Measurements from ENCODE around the gene CASP12. TPM values are rescaled to one million over a fixed set of nuclear protein-coding genes. Genes with fewer than 3 reads are reported as not detected.

CASP12 gene
- total and polyA plus RNA-seq, 9 of the 15 experiments (the other 6 are each of a cell fraction or from before 2014, with no cell fraction given): not detected

- FAIRE-seq (no peak), ATAC-seq (no peak), DNase-seq (ENCODE audit: extremely low read depth in 1 of 4, low spot score in 3 of 4) (no peak)
- TF ChIP-seq ZNF551 (CRISPR knock-in tag; IDR thresholded peaks at IDR 0.05) (no peak), ZNF707 (CRISPR knock-in tag; conservative IDR thresholded peaks at IDR 0.05) (no peak), KDM4B (IDR thresholded peaks at IDR 0.05; ENCODE audit: borderline replicate concordance in 2 of 2, low read depth in 1 of 2) (no peak)
- intact Hi-C loops (cut with micrococcal nuclease): no loop called here
- H4K20me1 ChIP-seq (replicated peaks; ENCODE audit: control insufficient read depth, insufficient read depth, low read length): no peaks in the 10 kb centered on the region
- in situ Hi-C loops (cut with MboI): no loop called here
- ChIA-PET POLR2A (no interaction called here), CTCF (ENCODE audit: low intra/inter-chr PET ratio) (no interaction called here)
- H3K79me2 ChIP-seq (ENCODE audit: control insufficient read depth, insufficient read depth, low read length): no peaks in the 10 kb centered on the region
- H3K4me3 ChIP-seq: no peak overlapping the region
- no peaks in the 10 kb centered on the region; the same call in 1 of the 2 replicates for H3K9me3 ChIP-seq (replicated peaks; ENCODE audit: control insufficient read depth, insufficient read depth, low read depth, low read length)
- no peaks in the 10 kb centered on the region for H3K9me1 ChIP-seq (ENCODE audit: control insufficient read depth, insufficient read depth, low read length)
- H2AFZ ChIP-seq (ENCODE audit: low read depth, low read length): no peak overlapping the region
- no peak overlapping the region for H3K27ac ChIP-seq (ENCODE audit: extremely low read depth, low read depth, low read length)
- WGBS (ENCODE audit: insufficient coverage, low coverage, missing lambda C conversion rate): 0% methylated on average over 3 of the region's 3 CpGs
- no peaks in the 10 kb centered on the region for H3K36me3 ChIP-seq (ENCODE audit: control insufficient read depth, insufficient read depth, low read length)
- no peaks in the 10 kb centered on the region for H3K27me3 ChIP-seq (ENCODE audit: control insufficient read depth in 2 of 2, insufficient read depth in 2 of 2, low read length in 2 of 2)
- no peak overlapping the region for H3K4me2 ChIP-seq (ENCODE audit: insufficient read depth, low read length)
- no peak overlapping the region for H3K9ac ChIP-seq (ENCODE audit: insufficient read depth in 1 of 2, low read depth in 2 of 2, low read length in 2 of 2)
- BruUV-seq (replicated peaks): no TSS peak
- H3K4me1 ChIP-seq (replicated peaks in 1 of 2; ENCODE audit: control insufficient read depth in 2 of 2, insufficient read depth in 2 of 2, low read length in 2 of 2): no peaks in the 10 kb centered on the region
Measured at GRCh38 chr11:104846216-104846615, 52.0 kb downstream of the CASP12 start.

GRCh38 chr11:104844451-104844850 is 53.8 kb downstream of the CASP12 start:
- Histone ChIP-seq H3K79me2 (ENCODE audit: control insufficient read depth, insufficient read depth, low read length) (no peaks in the 10 kb centered on the region), H2AFZ (ENCODE audit: low read depth, low read length) (no peak overlapping the region), H3K4me3 (no peak overlapping the region), H3K27me3 (ENCODE audit: control insufficient read depth in 2 of 2, insufficient read depth in 2 of 2, low read length in 2 of 2) (no peaks in the 10 kb centered on the region), H3K36me3 (ENCODE audit: control insufficient read depth, insufficient read depth, low read length) (no peaks in the 10 kb centered on the region), H3K4me1 (replicated peaks in 1 of 2; ENCODE audit: control insufficient read depth in 2 of 2, insufficient read depth in 2 of 2, low read length in 2 of 2) (no peaks in the 10 kb centered on the region), H3K27ac (ENCODE audit: extremely low read depth, low read depth, low read length) (no peak overlapping the region), H3K9me3 (replicated peaks; ENCODE audit: control insufficient read depth, insufficient read depth, low read depth, low read length) (no peaks in the 10 kb centered on the region; the same call in 1 of the 2 replicates), H3K9me1 (ENCODE audit: control insufficient read depth, insufficient read depth, low read length) (no peaks in the 10 kb centered on the region), H3K9ac (ENCODE audit: insufficient read depth in 1 of 2, low read depth in 2 of 2, low read length in 2 of 2) (no peak overlapping the region), H3K4me2 (ENCODE audit: insufficient read depth, low read length) (no peak overlapping the region), H4K20me1 (replicated peaks; ENCODE audit: control insufficient read depth, insufficient read depth, low read length) (no peaks in the 10 kb centered on the region)
- POLR2A ChIA-PET: no interaction called here
- DNase-seq (ENCODE audit: extremely low read depth in 1 of 4, low spot score in 3 of 4) (no peak), FAIRE-seq (no peak), ATAC-seq (no peak)
- intact Hi-C loops (cut with micrococcal nuclease) (no loop called here), in situ Hi-C loops (cut with MboI) (no loop called here)
- 0% methylated on average over 1 of the region's 1 CpG for WGBS (ENCODE audit: insufficient coverage, low coverage, missing lambda C conversion rate)
- BruUV-seq (replicated peaks): no TSS peak
- CTCF ChIA-PET (ENCODE audit: low intra/inter-chr PET ratio): no interaction called here
- no peak for TF ChIP-seq MBD1 (CRISPR knock-in tag; IDR thresholded peaks at IDR 0.05)
- TF ChIP-seq HLTF (IDR thresholded peaks at IDR 0.05): no peak
- no peak for TF ChIP-seq REST (IDR thresholded peaks at IDR 0.05; ENCODE audit: borderline replicate concordance)
- TF ChIP-seq REST (CRISPR knock-in tag; IDR thresholded peaks at IDR 0.05; ENCODE audit: low read depth): no peak
